Glomerular endothelial cell (primary cell): Measurements from ENCODE around the gene FRRS1L. TPM values are rescaled to one million over a fixed set of nuclear protein-coding genes. Genes with fewer than 3 reads are reported as not detected.

Experiments used
- DNase-seq: peaks from one replicate; pipeline ENCODE4 v3.0.0-alpha.2; 2011; ENCODE audit warnings: low read depth, low spot score; ENCODE audit errors: extremely low read depth
- total RNA-seq: library from RNA; depleted of rRNA; stranded (reverse); fragments of >200 nt; gene quantifications from 2 replicates; pipeline ENCODE4 v1.2.3, GENCODE V29; 2015

The FRRS1L gene
- total RNA-seq, 1 donor from 2014 or later = 0.35 TPM

GRCh38 chr9:109109967-109110328 is 57.1 kb downstream of the FRRS1L start:
- no peak for DNase-seq

- no peak for DNase-seq
These were observed 58.7 kb downstream of the FRRS1L start for GRCh38 chr9:109108318-109108717.

- DNase-seq = no peak
These were observed 59.4 kb downstream of the FRRS1L start for GRCh38 chr9:109107402-109108240.

- peak; percentile 71 for DNase-seq
These were observed 65.2 kb downstream of the FRRS1L start for GRCh38 chr9:109101810-109102209.

- no peak for DNase-seq
These were observed 65.8 kb downstream of the FRRS1L start for GRCh38 chr9:109101202-109101595.

GRCh38 chr9:109100543-109101201 is 66.4 kb downstream of the FRRS1L start:
- DNase-seq = no peak

- no peak for DNase-seq
These were observed 68.1 kb downstream of the FRRS1L start for GRCh38 chr9:109098960-109099308.

GRCh38 chr9:109098171-109098959 is 68.7 kb downstream of the FRRS1L start:
- no peak for DNase-seq

GRCh38 chr9:109097146-109097545 is 69.9 kb downstream of the FRRS1L start:
- DNase-seq = no peak

- DNase-seq = no peak
These were observed 71.7 kb downstream of the FRRS1L start for GRCh38 chr9:109095321-109095720.

- no peak for DNase-seq
These were observed 72.8 kb downstream of the FRRS1L start for GRCh38 chr9:109094268-109094667.

GRCh38 chr9:109092587-109092986 is 74.5 kb downstream of the FRRS1L start:
- DNase-seq = no peak

GRCh38 chr9:109092051-109092580 is 74.9 kb downstream of the FRRS1L start:
- no peak for DNase-seq

- no peak for DNase-seq
These were observed 78.8 kb downstream of the FRRS1L start for GRCh38 chr9:109088221-109088620.

GRCh38 chr9:109087795-109088194 is 79.3 kb downstream of the FRRS1L start:
- DNase-seq = no peak

GRCh38 chr9:109086221-109086620 is 80.8 kb downstream of the FRRS1L start:
- DNase-seq = no peak

GRCh38 chr9:109085510-109085909 is 81.5 kb downstream of the FRRS1L start:
- no peak for DNase-seq

- DNase-seq = no peak
These were observed 83.1 kb downstream of the FRRS1L start for GRCh38 chr9:109083813-109084405.

- no peak for DNase-seq
These were observed 83.9 kb downstream of the FRRS1L start for GRCh38 chr9:109083141-109083540.

- no peak for DNase-seq
These were observed 84.9 kb downstream of the FRRS1L start for GRCh38 chr9:109082091-109082620.
